ENCODE results near the gene STUM.
"Not testable (repeated sequence)": the region's sequence is repeated elsewhere in the genome, so short reads cannot be mapped to it uniquely, and the experiment has no call there.

Gene STUM

GRCh38 chr1:226581650-226582330, 33.2 kb downstream of the STUM start:
- no peak for DNase-seq (ENCODE audit: low spot score)

GRCh38 chr1:226582966-226583365, 34.4 kb downstream of the STUM start:
- DNase-seq (ENCODE audit: low spot score) = no peak

- no peak for DNase-seq (ENCODE audit: low spot score)
Measured at GRCh38 chr1:226584164-226584563, 35.6 kb downstream of the STUM start.

- no peak for DNase-seq (ENCODE audit: low spot score)
Measured at GRCh38 chr1:226586116-226586515, 37.6 kb downstream of the STUM start.

GRCh38 chr1:226586650-226587422, 38.3 kb downstream of the STUM start:
- DNase-seq (ENCODE audit: low spot score) = peak; percentile 21

- DNase-seq (ENCODE audit: low spot score) = no peak
Measured at GRCh38 chr1:226588484-226588883, 39.9 kb downstream of the STUM start.

GRCh38 chr1:226589008-226589733, 40.6 kb downstream of the STUM start:
- no peak for DNase-seq (ENCODE audit: low spot score)

- no peak for DNase-seq (ENCODE audit: low spot score)
Measured at GRCh38 chr1:226590614-226591013, 42.0 kb downstream of the STUM start.

GRCh38 chr1:226593541-226593940, 45.0 kb downstream of the STUM start:
- no peak for DNase-seq (ENCODE audit: low spot score)

- no peak for DNase-seq (ENCODE audit: low spot score)
Measured at GRCh38 chr1:226596531-226597165, 48.1 kb downstream of the STUM start.

GRCh38 chr1:226597616-226598454, 49.3 kb downstream of the STUM start:
- DNase-seq (ENCODE audit: low spot score) = no peak

GRCh38 chr1:226598455-226598849, 49.9 kb downstream of the STUM start:
- no peak for DNase-seq (ENCODE audit: low spot score)

- not testable (repeated sequence) for DNase-seq (ENCODE audit: low spot score)
Measured at GRCh38 chr1:226598955-226599354, 50.4 kb downstream of the STUM start.

GRCh38 chr1:226599636-226600238, 51.2 kb downstream of the STUM start:
- no peak for DNase-seq (ENCODE audit: low spot score)

- DNase-seq (ENCODE audit: low spot score) = no peak
Measured at GRCh38 chr1:226600254-226600653, 51.7 kb downstream of the STUM start.

GRCh38 chr1:226601456-226601855, 52.9 kb downstream of the STUM start:
- no peak for DNase-seq (ENCODE audit: low spot score)

GRCh38 chr1:226602186-226603021, 53.8 kb downstream of the STUM start:
- no peak for DNase-seq (ENCODE audit: low spot score)

GRCh38 chr1:226603022-226603857, 54.7 kb downstream of the STUM start:
- no peak for DNase-seq (ENCODE audit: low spot score)

- no peak for DNase-seq (ENCODE audit: low spot score)
Measured at GRCh38 chr1:226603858-226604559, 55.4 kb downstream of the STUM start.
